A549 (cell line): ENCODE measurements around the gene EPHB4. TPM values are rescaled to one million over a fixed set of nuclear protein-coding genes. Genes with fewer than 3 reads are reported as not detected.
A peak's percentile ranks its signal among the peaks of the same experiment; 100 is the strongest.

Source experiments
- ATAC-seq, 2 experiments: fragments of 200-7000 bp in 1 of 2; fragments of >200 bp in 1 of 2; cut with Nextera tagmentation in 1 of 2; cut with Tn5 transposase in 1 of 2; 3 replicates each; pipeline versions ENCODE4 v1.8.0 to v1.9.1; 2018 to 2020; ENCODE audit warnings: mild to moderate bottlenecking in 1 of 2, moderate library complexity in 1 of 2
- CTCF ChIA-PET: fragments of 300-600 bp; sonication (Branson Sonifier 250); formaldehyde crosslinking; extraction: SDS; loops from one replicate; lab custom pipeline; 2021; ENCODE audit warnings: antibody characterized with exemption, inconsistent platforms; lab: Yijun Ruan, JAX
- POLR2A ChIA-PET: fragments of 350-600 bp; formaldehyde crosslinking; extraction: SDS; loops from one replicate; lab custom pipeline; 2021; ENCODE audit warnings: antibody characterized with exemption, inconsistent platforms; lab: Yijun Ruan, JAX
- DNase-seq, 2 experiments: peaks; one replicate each; pipeline versions ENCODE4 v3.0.0 to v3.0.0-alpha.2; 2011 to 2016; ENCODE audit warnings: low read depth in 1 of 2, low spot score in 1 of 2
- FAIRE-seq: peaks from 2 replicates; lab custom pipeline; 2011; peaks lifted over from hg19 to GRCh38; lab: Jason Lieb, UNC
- H3K27ac ChIP-seq, 2 experiments: fragments of >200 bp; sonication (Bioruptor Twin); formaldehyde crosslinking; 3 replicates each; pipeline ENCODE4 v1.5.1; 2016 to 2017
- H3K4me1 ChIP-seq: fragments of >200 bp; sonication (Bioruptor Twin); formaldehyde crosslinking; 3 replicates; pipeline ENCODE4 v1.6.1; 2016
- H3K4me2 ChIP-seq: fragments of >200 bp; sonication (Bioruptor Twin); formaldehyde crosslinking; 3 replicates; pipeline ENCODE4 v1.6.1; 2016
- H3K4me3 ChIP-seq: fragments of >200 bp; sonication (Bioruptor Twin); formaldehyde crosslinking; 3 replicates; pipeline ENCODE4 v1.5.1; 2016
- H3K9me3 ChIP-seq: fragments of >200 bp; sonication (Bioruptor Twin); formaldehyde crosslinking; 3 replicates; pipeline ENCODE4 v1.6.1; 2016
- CBX8 ChIP-seq: fragments of 200-600 bp; sonication (generic); IDR thresholded peaks from 2 replicates; pipeline ENCODE4 v1.6.1; 2016
- CHD2 ChIP-seq: fragments of 150-350 bp; IDR thresholded peaks from 2 replicates; pipeline ENCODE4 v1.6.1; 2014; ENCODE audit warnings: low read length; ENCODE audit not compliant: partially characterized antibody
- EHMT2 ChIP-seq: fragments of 200-600 bp; sonication (generic); IDR thresholded peaks from 2 replicates; pipeline ENCODE4 v1.6.1; 2016; ENCODE audit warnings: antibody characterized with exemption, low read depth, mild to moderate bottlenecking, moderate library complexity
- FOSL2 ChIP-seq, 2 experiments: fragments of 450-650 bp in 1 of 2; fragments of >200 bp in 1 of 2; sonication (Bioruptor Twin) in 1 of 2; formaldehyde crosslinking; IDR thresholded peaks; 2 replicates each; pipeline versions ENCODE4 v1.5.0 to v1.6.1; 2016 to 2020; ENCODE audit warnings: mild to moderate bottlenecking in 1 of 2, moderate library complexity in 1 of 2
- GATA3 ChIP-seq: IDR thresholded peaks from 2 replicates; pipeline ENCODE4 v1.6.1; 2012; ENCODE audit warnings: borderline replicate concordance
- HOXA7 ChIP-seq: fragments of 250-450 bp; sonication (Bioruptor Pico); IDR thresholded peaks from 2 replicates; pipeline ENCODE4 v1.5.0; 2020; ENCODE audit warnings: mild to moderate bottlenecking, moderate library complexity
- HOXB13 ChIP-seq: fragments of 250-450 bp; sonication (Bioruptor Pico); IDR thresholded peaks from 2 replicates; pipeline ENCODE4 v1.5.0; 2020; ENCODE audit warnings: low read depth, mild to moderate bottlenecking, moderate library complexity
- JUN ChIP-seq, 2 experiments: fragments of >200 bp; sonication (Bioruptor Twin); formaldehyde crosslinking; IDR thresholded peaks; 2 replicates in 1 of 2; 3 replicates in 1 of 2; pipeline ENCODE4 v1.6.1; 2016 to 2017
- JUNB ChIP-seq: fragments of >200 bp; sonication (Bioruptor Twin); formaldehyde crosslinking; IDR thresholded peaks from 2 replicates; pipeline ENCODE4 v1.6.1; 2016
- MAFK ChIP-seq: fragments of 450-650 bp; IDR thresholded peaks from 2 replicates; pipeline ENCODE4 v1.6.1; 2014; ENCODE audit not compliant: partially characterized antibody
- MAZ ChIP-seq: fragments of 150-350 bp; IDR thresholded peaks from 2 replicates; pipeline ENCODE4 v1.6.1; 2014; ENCODE audit warnings: antibody characterized with exemption, low read depth, low read length, borderline replicate concordance
- NFE2L2 ChIP-seq: fragments of 150-350 bp; conservative IDR thresholded peaks from 2 replicates; pipeline ENCODE4 v1.6.1; 2014; ENCODE audit warnings: low read length
- PHF8 ChIP-seq: fragments of 200-600 bp; sonication (generic); IDR thresholded peaks from 2 replicates; pipeline ENCODE4 v1.6.1; 2016; ENCODE audit warnings: low read depth, mild to moderate bottlenecking, antibody characterized with exemption, moderate library complexity, borderline replicate concordance
- POLR2A ChIP-seq: IDR thresholded peaks from 2 replicates; pipeline ENCODE4 v1.6.1; 2012; ENCODE audit warnings: mild to moderate bottlenecking, low read length
- RARB ChIP-seq: fragments of 250-450 bp; sonication (Bioruptor Pico); IDR thresholded peaks from 2 replicates; pipeline ENCODE4 v1.8.0; 2021; ENCODE audit warnings: mild to moderate bottlenecking, moderate library complexity
- RCOR1 ChIP-seq: fragments of 150-350 bp; IDR thresholded peaks from 2 replicates; pipeline ENCODE4 v1.6.1; 2014; ENCODE audit warnings: antibody characterized with exemption, low read length, low read depth
- RNF2 ChIP-seq: fragments of 200-600 bp; sonication (generic); IDR thresholded peaks from 2 replicates; pipeline ENCODE4 v1.6.1; 2016; ENCODE audit warnings: low read depth, mild to moderate bottlenecking, antibody characterized with exemption, moderate library complexity, borderline replicate concordance
- SMC3 ChIP-seq: fragments of >200 bp; sonication (Bioruptor Twin); formaldehyde crosslinking; IDR thresholded peaks from 3 replicates; pipeline ENCODE4 v1.6.1; 2018; ENCODE audit warnings: inconsistent platforms
- TP53 ChIP-seq: fragments of 250-450 bp; sonication (Bioruptor Pico); IDR thresholded peaks from 2 replicates; pipeline ENCODE4 v1.5.0; 2021; ENCODE audit warnings: mild to moderate bottlenecking, moderate library complexity
- ZC3H11A ChIP-seq: fragments of 450-650 bp; IDR thresholded peaks from 2 replicates; pipeline ENCODE4 v1.6.1; 2014; ENCODE audit warnings: antibody characterized with exemption, mild to moderate bottlenecking
- ZFP36 ChIP-seq: fragments of 450-650 bp; IDR thresholded peaks from 2 replicates; pipeline ENCODE4 v1.6.1; 2014; ENCODE audit warnings: borderline replicate concordance; ENCODE audit not compliant: partially characterized antibody
- ZSCAN20 ChIP-seq: fragments of 250-450 bp; sonication (Bioruptor Pico); IDR thresholded peaks from 2 replicates; pipeline ENCODE4 v1.8.0; 2022; ENCODE audit warnings: mild to moderate bottlenecking, moderate library complexity
- WGBS: methylation state at CpG from one replicate; pipeline ENCODE4 v1.1.6; 2017; ENCODE audit errors: missing lambda C conversion rate; 5-methylcytosine and 5-hydroxymethylcytosine counted together
- polyA plus RNA-seq, 4 experiments: library from polyadenylated mRNA; depleted of rRNA in 3 of 4; stranded (reverse); fragments of >200 nt; fragmentation: RNase III in 1 of 4; extraction: RNeasy Plus Mini Kit Qiagen cat#74134 plus additional on column Dnase treatment in 1 of 4; gene quantifications; 2 replicates in 3 of 4; 3 replicates in 1 of 4; pipeline ENCODE4 v1.2.3, GENCODE V29; 2011 to 2017
- TF ChIP-seq, protein P1 (sequence below): fragments of >200 bp; sonication (Bioruptor Twin); formaldehyde crosslinking; IDR thresholded peaks from 3 replicates; pipeline ENCODE4 v1.5.1; 2016
- TF ChIP-seq, protein P2 (sequence below): fragments of 450-650 bp; IDR thresholded peaks from 2 replicates; pipeline ENCODE4 v1.6.1; 2014; ENCODE audit warnings: antibody characterized with exemption
- TF ChIP-seq, protein P3 (sequence below): IDR thresholded peaks from 2 replicates; pipeline ENCODE4 v1.6.1; 2012; ENCODE audit warnings: low read depth, borderline replicate concordance
- TF ChIP-seq, protein P4 (sequence below): fragments of 250-450 bp; sonication (Bioruptor Pico); IDR thresholded peaks from 2 replicates; pipeline ENCODE4 v1.5.0; 2020; ENCODE audit warnings: low read depth, mild to moderate bottlenecking, moderate library complexity
- TF ChIP-seq, protein P5 (sequence below): fragments of 150-350 bp; IDR thresholded peaks from 2 replicates; pipeline ENCODE4 v1.6.1; 2014; ENCODE audit warnings: low read depth, mild to moderate bottlenecking, low read length

The EPHB4 gene
- polyA plus RNA-seq, 2 of the 4 experiments (the other 2 are of a cell fraction), result 30.4 to 40.5 TPM

DNA sequence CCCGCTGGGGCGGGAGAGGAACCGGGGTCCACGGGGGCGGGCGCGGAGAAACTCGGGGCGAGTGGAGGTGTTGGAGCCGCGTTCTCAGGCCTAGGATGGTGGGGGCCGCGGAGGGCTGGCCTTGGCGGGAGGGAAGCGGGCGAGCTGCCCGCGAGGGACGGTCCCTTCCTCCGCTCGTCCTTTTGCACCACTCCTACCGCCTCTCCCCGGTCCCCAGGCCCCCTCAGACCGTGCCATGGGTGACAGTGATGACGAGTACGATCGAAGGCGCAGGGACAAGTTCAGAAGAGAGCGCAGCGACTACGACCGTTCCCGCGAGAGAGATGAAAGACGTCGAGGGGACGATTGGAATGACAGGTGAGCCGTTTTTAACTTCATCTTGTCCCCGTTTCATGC, 48.0 kb upstream of the EPHB4 start:
- FAIRE-seq (no peak), DNase-seq (no peak)

DNA sequence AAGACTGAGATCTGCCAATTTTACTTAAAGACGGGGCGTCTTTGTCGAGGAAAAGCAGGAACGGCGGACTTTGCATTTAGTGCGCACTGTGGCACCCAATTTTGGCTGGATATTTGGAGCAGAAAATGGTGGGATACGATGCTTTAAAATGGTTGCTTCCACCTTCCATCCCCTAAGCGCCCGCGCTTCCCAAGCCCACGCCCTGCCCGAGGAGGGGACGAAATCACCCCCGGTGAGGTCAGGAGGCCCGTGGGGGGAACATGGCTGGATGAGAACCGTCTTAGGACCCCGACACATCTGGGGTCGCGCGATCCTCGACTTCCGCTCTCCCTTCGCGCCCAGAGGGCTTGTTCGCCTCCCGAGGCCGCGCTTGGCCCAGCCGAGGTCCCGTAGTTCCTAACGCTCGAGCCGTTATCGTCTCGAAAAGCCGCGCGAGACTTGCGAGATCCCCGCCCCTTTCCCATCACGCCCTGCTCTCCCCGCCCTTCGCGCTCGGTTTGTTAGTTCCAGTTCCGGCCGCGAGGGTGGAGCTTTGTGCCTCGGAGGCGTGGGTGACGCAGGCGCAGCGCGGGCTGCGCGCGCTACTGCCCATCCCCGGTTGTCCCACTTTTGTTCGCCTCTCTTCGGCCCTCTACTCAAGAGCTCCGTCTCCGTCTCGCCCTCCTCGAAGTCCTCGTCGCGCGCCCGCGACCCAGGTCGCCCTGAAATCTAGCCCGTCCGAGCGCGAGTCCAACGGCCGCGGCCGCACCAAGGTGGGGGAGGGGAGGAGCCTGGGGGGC, 47.4 kb upstream of the EPHB4 start, which contains the start of gene SRRT:
SRRT (plus strand) TSS at position 527 of the 779 bp plus-strand sequence. CDS start 488 bp downstream, outside the sequence.
- Histone ChIP-seq H3K4me3 (peak within 1 kb of the TSS; percentile 98), H3K27ac (peak within 1 kb of the TSS; percentile 95 to 96), H3K9me3 (no peaks in the 10 kb centered on the region), H3K4me1 (peaks cover 9% of the 10 kb centered on the region), H3K4me2 (peak within 1 kb of the TSS; percentile 90)
- FAIRE-seq, result no peak
- ChIA-PET CTCF (interaction anchor here (0.8 to 2.6 kb wide), 8 partner anchors 11 to 269 kb away, joined by 3 to 13 read pairs (median 5); partner anchors contain the start of gene SLC12A9), POLR2A (interaction anchor here (0.5 to 2.3 kb wide), 29 partner anchors 8 to 466 kb away, joined by 3 to 106 read pairs (median 4); partner anchors contain the start of genes EPHB4, MEPCE, POP7 and SERPINE1)
- DNase-seq, result peak; percentile 95 to 99
- ATAC-seq, result peak; percentile 92 to 97
- 2% methylated on average over 32 of the region's 79 CpGs for WGBS
- TF ChIP-seq RARB, result no peak
- peak; percentile 89 for TF ChIP-seq TP53 (CRISPR knock-in tag)
- TF ChIP-seq ZSCAN20 (CRISPR knock-in tag), result no peak
- no peak for TF ChIP-seq NFE2L2
- TF ChIP-seq MAFK, result no peak
- peak; percentile 73; the same call in 1 of the 2 replicates for TF ChIP-seq GATA3
- TF ChIP-seq POLR2A, result peak; percentile 82
- no peak for TF ChIP-seq ZFP36
- no peak for TF ChIP-seq SMC3
- no peak for TF ChIP-seq CBX8
- TF ChIP-seq HOXA7 (CRISPR knock-in tag), result peak; percentile 79
- TF ChIP-seq, protein P1, sequence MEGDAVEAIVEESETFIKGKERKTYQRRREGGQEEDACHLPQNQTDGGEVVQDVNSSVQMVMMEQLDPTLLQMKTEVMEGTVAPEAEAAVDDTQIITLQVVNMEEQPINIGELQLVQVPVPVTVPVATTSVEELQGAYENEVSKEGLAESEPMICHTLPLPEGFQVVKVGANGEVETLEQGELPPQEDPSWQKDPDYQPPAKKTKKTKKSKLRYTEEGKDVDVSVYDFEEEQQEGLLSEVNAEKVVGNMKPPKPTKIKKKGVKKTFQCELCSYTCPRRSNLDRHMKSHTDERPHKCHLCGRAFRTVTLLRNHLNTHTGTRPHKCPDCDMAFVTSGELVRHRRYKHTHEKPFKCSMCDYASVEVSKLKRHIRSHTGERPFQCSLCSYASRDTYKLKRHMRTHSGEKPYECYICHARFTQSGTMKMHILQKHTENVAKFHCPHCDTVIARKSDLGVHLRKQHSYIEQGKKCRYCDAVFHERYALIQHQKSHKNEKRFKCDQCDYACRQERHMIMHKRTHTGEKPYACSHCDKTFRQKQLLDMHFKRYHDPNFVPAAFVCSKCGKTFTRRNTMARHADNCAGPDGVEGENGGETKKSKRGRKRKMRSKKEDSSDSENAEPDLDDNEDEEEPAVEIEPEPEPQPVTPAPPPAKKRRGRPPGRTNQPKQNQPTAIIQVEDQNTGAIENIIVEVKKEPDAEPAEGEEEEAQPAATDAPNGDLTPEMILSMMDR, result no peak
- no peak for TF ChIP-seq ZC3H11A
- TF ChIP-seq JUN (IDR thresholded peaks at IDR 0.05), result peak; percentile 73 to 96
- no peak for TF ChIP-seq EHMT2
- TF ChIP-seq, protein P2, sequence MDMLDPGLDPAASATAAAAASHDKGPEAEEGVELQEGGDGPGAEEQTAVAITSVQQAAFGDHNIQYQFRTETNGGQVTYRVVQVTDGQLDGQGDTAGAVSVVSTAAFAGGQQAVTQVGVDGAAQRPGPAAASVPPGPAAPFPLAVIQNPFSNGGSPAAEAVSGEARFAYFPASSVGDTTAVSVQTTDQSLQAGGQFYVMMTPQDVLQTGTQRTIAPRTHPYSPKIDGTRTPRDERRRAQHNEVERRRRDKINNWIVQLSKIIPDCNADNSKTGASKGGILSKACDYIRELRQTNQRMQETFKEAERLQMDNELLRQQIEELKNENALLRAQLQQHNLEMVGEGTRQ, result no peak
- TF ChIP-seq JUNB, result no peak
- TF ChIP-seq, protein P3, sequence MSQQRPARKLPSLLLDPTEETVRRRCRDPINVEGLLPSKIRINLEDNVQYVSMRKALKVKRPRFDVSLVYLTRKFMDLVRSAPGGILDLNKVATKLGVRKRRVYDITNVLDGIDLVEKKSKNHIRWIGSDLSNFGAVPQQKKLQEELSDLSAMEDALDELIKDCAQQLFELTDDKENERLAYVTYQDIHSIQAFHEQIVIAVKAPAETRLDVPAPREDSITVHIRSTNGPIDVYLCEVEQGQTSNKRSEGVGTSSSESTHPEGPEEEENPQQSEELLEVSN, result peak; percentile 95
- TF ChIP-seq RNF2, result no peak
- TF ChIP-seq RCOR1, result no peak
- peak; percentile 88; the same call in 1 of the 2 replicates for TF ChIP-seq HOXB13 (CRISPR knock-in tag)

More for the DNA sequence above, 48.0 kb upstream of the EPHB4 start:
- Histone ChIP-seq H3K9me3 (no peaks in the 10 kb centered on the region), H3K27ac (peak overlapping the region; percentile 95 to 96), H3K4me2 (peak overlapping the region; percentile 90)
- peak; percentile 49 to 57 for ATAC-seq
- WGBS, result under 1% methylated on average over 29 of the region's 39 CpGs
- POLR2A ChIA-PET, result interaction anchor here (0.5 to 2.3 kb wide), 27 partner anchors 8 to 465 kb away, joined by 3 to 106 read pairs (median 4); partner anchors contain the start of genes EPHB4, MEPCE, POP7 and SERPINE1
- TF ChIP-seq CHD2, result peak; percentile 53
- TF ChIP-seq, protein P1, result no peak
- TF ChIP-seq FOSL2 (IDR thresholded peaks at IDR 0.05), result no peak
- no peak for TF ChIP-seq FOSL2 (CRISPR knock-in tag; IDR thresholded peaks at IDR 0.05)
- TF ChIP-seq JUN (IDR thresholded peaks at IDR 0.05), result 0 out of 5 replicates have a peak, but pooled peaks of 1 of the 2 experiments have one; percentile 25
- TF ChIP-seq PHF8, result peak; percentile 20; the same call in 1 of the 2 replicates
- TF ChIP-seq MAZ, result no peak
- no peak for TF ChIP-seq POLR2A
- TF ChIP-seq, protein P4, sequence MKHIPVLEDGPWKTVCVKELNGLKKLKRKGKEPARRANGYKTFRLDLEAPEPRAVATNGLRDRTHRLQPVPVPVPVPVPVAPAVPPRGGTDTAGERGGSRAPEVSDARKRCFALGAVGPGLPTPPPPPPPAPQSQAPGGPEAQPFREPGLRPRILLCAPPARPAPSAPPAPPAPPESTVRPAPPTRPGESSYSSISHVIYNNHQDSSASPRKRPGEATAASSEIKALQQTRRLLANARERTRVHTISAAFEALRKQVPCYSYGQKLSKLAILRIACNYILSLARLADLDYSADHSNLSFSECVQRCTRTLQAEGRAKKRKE (CRISPR knock-in tag), result no peak
- no peak for TF ChIP-seq CBX8
- TF ChIP-seq, protein P5, sequence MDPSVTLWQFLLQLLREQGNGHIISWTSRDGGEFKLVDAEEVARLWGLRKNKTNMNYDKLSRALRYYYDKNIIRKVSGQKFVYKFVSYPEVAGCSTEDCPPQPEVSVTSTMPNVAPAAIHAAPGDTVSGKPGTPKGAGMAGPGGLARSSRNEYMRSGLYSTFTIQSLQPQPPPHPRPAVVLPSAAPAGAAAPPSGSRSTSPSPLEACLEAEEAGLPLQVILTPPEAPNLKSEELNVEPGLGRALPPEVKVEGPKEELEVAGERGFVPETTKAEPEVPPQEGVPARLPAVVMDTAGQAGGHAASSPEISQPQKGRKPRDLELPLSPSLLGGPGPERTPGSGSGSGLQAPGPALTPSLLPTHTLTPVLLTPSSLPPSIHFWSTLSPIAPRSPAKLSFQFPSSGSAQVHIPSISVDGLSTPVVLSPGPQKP, result no peak
- TF ChIP-seq, all 56 proteins: peak for 3
- CTCF ChIA-PET, result interaction anchor here (0.8 to 2.6 kb wide), 9 partner anchors 11 to 269 kb away, joined by 3 to 13 read pairs (median 5); partner anchors contain the start of gene SLC12A9
- Histone ChIP-seq H3K4me3 (peak overlapping the region; percentile 98), H3K4me1 (peaks cover 9% of the 10 kb centered on the region)
